CD4-positive, alpha-beta T cell treated with Interleukin-4 for 4 hours (primary cell): Measurements from ENCODE around the gene AFMID.
"Not testable (repeated sequence)": the region's sequence is repeated elsewhere in the genome, so short reads cannot be mapped to it uniquely, and the experiment has no call there.

ENCODE experiments used
- DNase-seq: peaks from one replicate; pipeline ENCODE4 v3.0.0-alpha.2; 2020

The AFMID gene

GRCh38 chr17:78240012-78240655 is 53.0 kb downstream of the AFMID start:
- DNase-seq = no peak

GRCh38 chr17:78240839-78241238 is 53.7 kb downstream of the AFMID start:
- no peak for DNase-seq

GRCh38 chr17:78241277-78242023 is 54.3 kb downstream of the AFMID start:
- no peak for DNase-seq

- DNase-seq = peak; percentile 17
These were observed 55.0 kb downstream of the AFMID start for GRCh38 chr17:78242024-78242742.

GRCh38 chr17:78247304-78247703 is 60.1 kb downstream of the AFMID start:
- DNase-seq = no peak

GRCh38 chr17:78248051-78248914 is 61.1 kb downstream of the AFMID start:
- no peak for DNase-seq

GRCh38 chr17:78249074-78249817 is 62.1 kb downstream of the AFMID start:
- no peak for DNase-seq

GRCh38 chr17:78249818-78250806 is 63.0 kb downstream of the AFMID start:
- no peak for DNase-seq

- peak; percentile 74 for DNase-seq
These were observed 64.0 kb downstream of the AFMID start for GRCh38 chr17:78250891-78251772.

GRCh38 chr17:78251773-78252103 is 64.6 kb downstream of the AFMID start:
- no peak for DNase-seq

- DNase-seq = peak; percentile 85
These were observed 65.0 kb downstream of the AFMID start for GRCh38 chr17:78252111-78252634.

- no peak for DNase-seq
These were observed 65.8 kb downstream of the AFMID start for GRCh38 chr17:78252701-78253635.

GRCh38 chr17:78253636-78253945 is 66.4 kb downstream of the AFMID start:
- DNase-seq = not testable (repeated sequence)

- peak; percentile 71 for DNase-seq
These were observed 66.9 kb downstream of the AFMID start for GRCh38 chr17:78253946-78254672.

- DNase-seq = no peak
These were observed 68.0 kb downstream of the AFMID start for GRCh38 chr17:78255029-78255656.

- DNase-seq = no peak
These were observed 69.0 kb downstream of the AFMID start for GRCh38 chr17:78255953-78256706.
